ENCODE data around the gene TEN1. TPM values are rescaled to one million over a fixed set of nuclear protein-coding genes. Genes with fewer than 3 reads are reported as not detected.

Gene TEN1
- total and polyA plus RNA-seq, 2 of the 13 experiments (the other 11 are each of a cell fraction or from before 2014, with no cell fraction given): 18.0 to 21.3 TPM

- no peak for TF ChIP-seq CBX1 (IDR thresholded peaks at IDR 0.05; ENCODE audit: low read depth)
- no peak for TF ChIP-seq ZNF207 (IDR thresholded peaks at IDR 0.05; ENCODE audit: borderline replicate concordance)
- TF ChIP-seq GLI4 (CRISPR knock-in tag; IDR thresholded peaks at IDR 0.05; ENCODE audit: borderline replicate concordance): no peak
- no peak for TF ChIP-seq ZNF547 (CRISPR knock-in tag; IDR thresholded peaks at IDR 0.05)
- 0 out of 2 replicates have a peak, but pooled peaks have one; percentile 2 for TF ChIP-seq SMYD3 (CRISPR knock-in tag; IDR thresholded peaks at IDR 0.05)
- no peak for TF ChIP-seq STAT5B (CRISPR knock-in tag; IDR thresholded peaks at IDR 0.05)
- TF ChIP-seq FOXO4 (CRISPR knock-in tag; conservative IDR thresholded peaks at IDR 0.05): 0 out of 2 replicates have a peak, but pooled peaks have one; percentile 82
- no peak for TF ChIP-seq ZBTB46 (CRISPR knock-in tag; IDR thresholded peaks at IDR 0.05; ENCODE audit: borderline replicate concordance)
- no peak for TF ChIP-seq ETV5 (CRISPR knock-in tag; IDR thresholded peaks at IDR 0.05; ENCODE audit: borderline replicate concordance)
- TF ChIP-seq JDP2 (CRISPR knock-in tag; IDR thresholded peaks at IDR 0.05; ENCODE audit: borderline replicate concordance): no peak
- TF ChIP-seq SNAPC2 (CRISPR knock-in tag; IDR thresholded peaks at IDR 0.05): 0 out of 2 replicates have a peak, but pooled peaks have one; percentile 6
- TF ChIP-seq, protein P1, sequence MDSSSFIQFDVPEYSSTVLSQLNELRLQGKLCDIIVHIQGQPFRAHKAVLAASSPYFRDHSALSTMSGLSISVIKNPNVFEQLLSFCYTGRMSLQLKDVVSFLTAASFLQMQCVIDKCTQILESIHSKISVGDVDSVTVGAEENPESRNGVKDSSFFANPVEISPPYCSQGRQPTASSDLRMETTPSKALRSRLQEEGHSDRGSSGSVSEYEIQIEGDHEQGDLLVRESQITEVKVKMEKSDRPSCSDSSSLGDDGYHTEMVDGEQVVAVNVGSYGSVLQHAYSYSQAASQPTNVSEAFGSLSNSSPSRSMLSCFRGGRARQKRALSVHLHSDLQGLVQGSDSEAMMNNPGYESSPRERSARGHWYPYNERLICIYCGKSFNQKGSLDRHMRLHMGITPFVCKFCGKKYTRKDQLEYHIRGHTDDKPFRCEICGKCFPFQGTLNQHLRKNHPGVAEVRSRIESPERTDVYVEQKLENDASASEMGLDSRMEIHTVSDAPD (CRISPR knock-in tag; IDR thresholded peaks at IDR 0.05): 0 out of 2 replicates have a peak, but pooled peaks have one; percentile 11
- TF ChIP-seq U2AF2 (IDR thresholded peaks at IDR 0.05; ENCODE audit: low read depth, low read length): no peak
- TF ChIP-seq ZFP90 (CRISPR knock-in tag; IDR thresholded peaks at IDR 0.05; ENCODE audit: borderline replicate concordance): no peak
These were observed 37.6 kb upstream of the TEN1 start (continued) for GRCh38 chr17:75941442-75941819.

Measured in HepG2 (cell line).